Inferior parietal cortex (tissue), 1 donor: ENCODE measurements around the gene BLOC1S6.
"Not testable (repeated sequence)": the region's sequence is repeated elsewhere in the genome, so short reads cannot be mapped to it uniquely, and the experiment has no call there.

Source experiments
- DNase-seq: peaks from one replicate; pipeline ENCODE4 v3.0.0-alpha.2; 2016; ENCODE audit errors: extremely low spot score

Gene BLOC1S6

GRCh38 chr15:45641374-45641781 lies 54.2 kb downstream of the BLOC1S6 start:
- DNase-seq: no peak

GRCh38 chr15:45641999-45642932 lies 55.1 kb downstream of the BLOC1S6 start:
- DNase-seq: no peak

- no peak for DNase-seq
These were observed 57.3 kb downstream of the BLOC1S6 start for GRCh38 chr15:45644437-45644836.

GRCh38 chr15:45645026-45645980 lies 58.1 kb downstream of the BLOC1S6 start:
- no peak for DNase-seq

GRCh38 chr15:45646220-45646619 lies 59.0 kb downstream of the BLOC1S6 start:
- DNase-seq: no peak

GRCh38 chr15:45647828-45648227 lies 60.6 kb downstream of the BLOC1S6 start:
- DNase-seq: no peak

- no peak for DNase-seq
These were observed 61.5 kb downstream of the BLOC1S6 start for GRCh38 chr15:45648521-45649200.

- DNase-seq: not testable (repeated sequence)
These were observed 62.8 kb downstream of the BLOC1S6 start for GRCh38 chr15:45650007-45650406.

- no peak for DNase-seq
These were observed 63.8 kb downstream of the BLOC1S6 start for GRCh38 chr15:45650889-45651525.

GRCh38 chr15:45653702-45654424 lies 66.7 kb downstream of the BLOC1S6 start:
- DNase-seq: no peak

GRCh38 chr15:45654749-45655148 lies 67.6 kb downstream of the BLOC1S6 start:
- DNase-seq: no peak

GRCh38 chr15:45657254-45657653 lies 70.1 kb downstream of the BLOC1S6 start:
- no peak for DNase-seq

- DNase-seq: no peak
These were observed 70.8 kb downstream of the BLOC1S6 start for GRCh38 chr15:45657764-45658545.
